HepG2 (cell line): ENCODE data around the gene ADARB2. TPM values are rescaled to one million over a fixed set of nuclear protein-coding genes. Genes with fewer than 3 reads are reported as not detected.

Experiments
- ATAC-seq: fragments of 200-7000 bp; cut with Tn5 transposase; 3 replicates; pipeline ENCODE4 v1.9.1; 2020; ENCODE audit warnings: mild to moderate bottlenecking, moderate library complexity
- BruUV-seq: library from RNA; stranded (reverse); fragments of 400-500 nt; replicated peaks from 2 replicates; lab custom pipeline; 2021; lab: Mats Ljungman, UMichigan
- CTCF ChIA-PET: fragments of 300-600 bp; formaldehyde crosslinking; extraction: SDS; loops from one replicate; lab custom pipeline; 2021; ENCODE audit warnings: low total read pairs, inconsistent platforms, low intra/inter-chr PET ratio; lab: Yijun Ruan, JAX
- POLR2A ChIA-PET: fragments of 350-600 bp; sonication (Branson Sonifier 250); formaldehyde crosslinking; loops from one replicate; lab custom pipeline; 2020; ENCODE audit warnings: antibody characterized with exemption, inconsistent platforms; lab: Yijun Ruan, JAX
- DNase-seq: peaks from one replicate; pipeline ENCODE4 v3.0.0-alpha.2; 2015; ENCODE audit warnings: low spot score
- FAIRE-seq: peaks from 3 replicates; lab custom pipeline; 2011; peaks lifted over from hg19 to GRCh38; lab: Jason Lieb, UNC
- H2AFZ ChIP-seq: one replicate; pipeline ENCODE4 v1.6.1; 2011; ENCODE audit warnings: low read length, inconsistent platforms
- H3K27ac ChIP-seq: fragments of 300-600 bp; 3 replicates; pipeline ENCODE4 v1.8.0; 2011; ENCODE audit warnings: mixed run types, mild to moderate bottlenecking, mixed read lengths, low read length, inconsistent platforms; ENCODE audit not compliant: insufficient read depth; ENCODE audit errors: extremely low read length
- H3K27me3 ChIP-seq, 2 experiments: fragments of 200-600 bp in 1 of 2; 2 replicates in 1 of 2; 3 replicates in 1 of 2; pipeline versions ENCODE4 v1.6.0 to v1.8.0; 2011; ENCODE audit warnings: low read length in 2 of 2, mild to moderate bottlenecking in 2 of 2, moderate library complexity in 2 of 2, inconsistent platforms in 1 of 2; ENCODE audit not compliant: insufficient read depth in 2 of 2, control insufficient read depth in 1 of 2
- H3K36me3 ChIP-seq, 2 experiments: fragments of 200-600 bp in 1 of 2; replicated peaks in 1 of 2; 2 replicates in 1 of 2; 3 replicates in 1 of 2; pipeline versions ENCODE4 v1.5.1 to v1.8.0; 2011; ENCODE audit warnings: low read length in 2 of 2, inconsistent platforms in 1 of 2; ENCODE audit not compliant: insufficient read depth in 2 of 2, control insufficient read depth in 1 of 2
- H3K4me1 ChIP-seq: 2 replicates; pipeline ENCODE4 v1.5.1; 2012; ENCODE audit warnings: low read length, inconsistent platforms; ENCODE audit not compliant: insufficient read depth
- H3K4me2 ChIP-seq: 2 replicates; pipeline ENCODE4 v1.6.0; 2011; ENCODE audit warnings: low read depth, low read length, inconsistent platforms
- H3K4me3 ChIP-seq, 3 experiments: fragments of 200-600 bp in 1 of 3; sonication (generic), shearing (Covaris generic) in 1 of 3; replicated peaks in 1 of 3; 2 replicates each; pipeline ENCODE4 v1.5.1; 2011 to 2016; ENCODE audit warnings: low read length in 3 of 3, inconsistent platforms in 2 of 3, low read depth in 2 of 3, mild to moderate bottlenecking in 2 of 3, control low read depth in 1 of 3, mixed read lengths in 1 of 3; ENCODE audit not compliant: insufficient read depth in 1 of 3
- H3K79me2 ChIP-seq: one replicate; pipeline ENCODE4 v1.6.1; 2011; ENCODE audit warnings: low read length, inconsistent platforms; ENCODE audit not compliant: insufficient read depth
- H3K9ac ChIP-seq: 2 replicates; pipeline ENCODE4 v1.6.0; 2011; ENCODE audit warnings: mild to moderate bottlenecking, low read depth, low read length, inconsistent platforms; ENCODE audit not compliant: insufficient read depth
- H3K9me3 ChIP-seq: 2 replicates; pipeline ENCODE4 v1.5.1; 2012; ENCODE audit warnings: mild to moderate bottlenecking, low read length
- H4K20me1 ChIP-seq: 2 replicates; pipeline ENCODE4 v1.6.0; 2011; ENCODE audit warnings: inconsistent platforms, mild to moderate bottlenecking, low read length, moderate library complexity; ENCODE audit not compliant: insufficient read depth
- FOXO1 ChIP-seq: sonication (generic); formaldehyde crosslinking; IDR thresholded peaks from 2 replicates; pipeline ENCODE4 v1.4.0; 2020; ENCODE audit warnings: missing genetic modification reagents
- PHF21A ChIP-seq: sonication (generic); formaldehyde crosslinking; IDR thresholded peaks from 2 replicates; pipeline ENCODE4 v1.5.0; 2020; ENCODE audit warnings: mild to moderate bottlenecking, missing genetic modification reagents
- RBAK ChIP-seq: sonication (generic); formaldehyde crosslinking; IDR thresholded peaks from 2 replicates; pipeline ENCODE4 v1.5.1; 2020; ENCODE audit warnings: mild to moderate bottlenecking, missing genetic modification reagents
- USF2 ChIP-seq, 2 experiments: sonication (generic) in 1 of 2; formaldehyde crosslinking in 1 of 2; IDR thresholded peaks; 2 replicates each; pipeline versions ENCODE4 v1.5.1 to v1.6.1; 2011 to 2020; ENCODE audit warnings: borderline replicate concordance in 1 of 2, low read depth in 1 of 2, low read length in 1 of 2, mild to moderate bottlenecking in 1 of 2, missing genetic modification reagents in 1 of 2, moderate library complexity in 1 of 2
- ZNF367 ChIP-seq: sonication (generic); formaldehyde crosslinking; IDR thresholded peaks from 2 replicates; pipeline ENCODE4 v1.4.0; 2020; ENCODE audit warnings: missing genetic modification reagents, borderline replicate concordance
- ZNF496 ChIP-seq: sonication (generic); formaldehyde crosslinking; IDR thresholded peaks from 2 replicates; pipeline ENCODE4 v1.8.1; 2023; ENCODE audit warnings: mild to moderate bottlenecking, moderate library complexity, missing genetic modification reagents; ENCODE audit not compliant: insufficient replicate concordance
- WGBS: methylation state at CpG from one replicate; pipeline ENCODE4 v1.1.6; 2017; ENCODE audit warnings: low lambda C conversion rate; 5-methylcytosine and 5-hydroxymethylcytosine counted together
- in situ Hi-C: cut with HindIII; loops from 2 replicates; pipeline ENCODE4 v1.10.0; 2017; ENCODE audit warnings: low pct_unique_long_range_greater_than_20kb; ENCODE audit not compliant: extremely low pct_ligation_motif_present
- intact Hi-C: fragments of 100-400 bp; cut with micrococcal nuclease; formaldehyde crosslinking; loops from one replicate; pipeline ENCODE4 v1.10.0; 2022; ENCODE audit not compliant: unreplicated experiment
- polyA plus RNA-seq, 8 experiments: library from polyadenylated mRNA; depleted of rRNA in 3 of 8; stranded (reverse) in 7 of 8; unstranded in 1 of 8; fragments of >200 nt; fragmentation: Illumina TruSeq in 4 of 8; extraction: Trizol in 4 of 8; gene quantifications; 2 replicates each; pipeline versions ENCODE4 v1.2.1 to v1.2.3, GENCODE V29; 2011 to 2016; ENCODE audit warnings: low read depth in 4 of 8, missing spikeins in 1 of 8, mixed read lengths in 1 of 8; ENCODE audit not compliant: insufficient read depth in 1 of 8
- total RNA-seq, 5 experiments: library from RNA; depleted of rRNA; stranded (reverse); fragments of >200 nt; fragmentation: Illumina TruSeq; extraction: Trizol; gene quantifications; 2 replicates each; pipeline ENCODE4 v1.2.3, GENCODE V29; 2016; ENCODE audit warnings: low read depth in 1 of 5
- TF ChIP-seq, protein P1 (sequence below): sonication (generic); formaldehyde crosslinking; conservative IDR thresholded peaks from 2 replicates; pipeline ENCODE4 v1.8.0; 2022; ENCODE audit warnings: low read depth, missing genetic modification reagents

Gene ADARB2
- total and polyA plus RNA-seq, 2 of the 13 experiments (the other 11 are each of a cell fraction or from before 2014, with no cell fraction given), result not detected

- POLR2A ChIA-PET, result no interaction called here
Observed at GRCh38 chr10:1544209-1544673, 193.1 kb downstream of the ADARB2 start.

DNA sequence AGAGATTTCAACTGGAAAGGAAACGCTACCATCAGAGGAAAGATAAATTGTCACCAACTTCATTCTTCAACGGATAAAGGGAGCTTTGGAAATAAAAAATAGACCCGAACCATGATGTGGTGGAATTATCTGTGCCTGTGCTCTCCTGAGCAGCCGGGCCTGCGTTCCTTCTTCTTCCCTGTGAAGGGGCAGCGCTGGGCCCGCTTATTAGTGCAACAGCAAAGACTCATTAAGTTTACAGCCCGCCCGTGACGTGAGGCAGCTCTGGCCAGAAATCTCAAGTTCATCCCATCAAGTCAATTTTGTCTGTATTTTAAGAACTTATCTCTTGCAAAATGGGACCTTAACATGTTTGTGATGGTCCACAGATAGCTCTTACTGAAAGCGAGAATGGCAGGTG is 193.7 kb downstream of the ADARB2 start:
- CTCF ChIA-PET, result no interaction called here
- WGBS, result 14% methylated on average over 8 of the region's 11 CpGs
- H3K36me3 ChIP-seq, result no peaks in the 10 kb centered on the region
- no peak overlapping the region for H3K9ac ChIP-seq
- no peak overlapping the region for H3K4me2 ChIP-seq
- H2AFZ ChIP-seq, result no peak overlapping the region
- ATAC-seq, result no peak
- no peak overlapping the region for H3K27ac ChIP-seq
- TF ChIP-seq ZNF496 (CRISPR knock-in tag) (no peak), RBAK (CRISPR knock-in tag) (no peak), USF2 (IDR thresholded peaks at IDR 0.05; ENCODE audit: low read depth, low read length) (no peak), USF2 (CRISPR knock-in tag; IDR thresholded peaks at IDR 0.05; ENCODE audit: borderline replicate concordance) (no peak)
- TF ChIP-seq, all 625 proteins: peak for 0
- POLR2A ChIA-PET, result no interaction called here
- H3K27me3 ChIP-seq, result peaks cover 0 to 57% of the 10 kb centered on the region in 2 experiments; a peak in 3 of 5 replicates
- BruUV-seq, result no TSS peak
- intact Hi-C loops (no loop called here), in situ Hi-C loops (no loop called here)
- no peak overlapping the region for H3K4me3 ChIP-seq
- FAIRE-seq (no peak), DNase-seq (no peak)
- no peaks in the 10 kb centered on the region for H3K9me3 ChIP-seq
- H4K20me1 ChIP-seq, result no peaks in the 10 kb centered on the region
- H3K79me2 ChIP-seq, result no peaks in the 10 kb centered on the region
- H3K4me1 ChIP-seq, result no peaks in the 10 kb centered on the region

More at GRCh38 chr10:1544209-1544673, 193.1 kb downstream of the ADARB2 start:
- CTCF ChIA-PET, result no interaction called here
- Histone ChIP-seq H3K9ac (no peak overlapping the region), H3K4me1 (no peaks in the 10 kb centered on the region), H3K27me3 (peaks cover 0 to 53% of the 10 kb centered on the region in 2 experiments; a peak in 3 of 5 replicates), H2AFZ (no peak overlapping the region), H3K4me3 (no peak overlapping the region), H3K36me3 (no peaks in the 10 kb centered on the region), H3K9me3 (no peaks in the 10 kb centered on the region), H4K20me1 (no peaks in the 10 kb centered on the region), H3K27ac (no peak overlapping the region), H3K79me2 (no peaks in the 10 kb centered on the region), H3K4me2 (no peak overlapping the region)
- in situ Hi-C loops, result no loop called here
- WGBS, result 22% methylated on average over 7 of the region's 13 CpGs
- intact Hi-C loops, result no loop called here
- DNase-seq (no peak), ATAC-seq (no peak), FAIRE-seq (no peak)
- no peak for TF ChIP-seq PHF21A (CRISPR knock-in tag)
- TF ChIP-seq, protein P1, sequence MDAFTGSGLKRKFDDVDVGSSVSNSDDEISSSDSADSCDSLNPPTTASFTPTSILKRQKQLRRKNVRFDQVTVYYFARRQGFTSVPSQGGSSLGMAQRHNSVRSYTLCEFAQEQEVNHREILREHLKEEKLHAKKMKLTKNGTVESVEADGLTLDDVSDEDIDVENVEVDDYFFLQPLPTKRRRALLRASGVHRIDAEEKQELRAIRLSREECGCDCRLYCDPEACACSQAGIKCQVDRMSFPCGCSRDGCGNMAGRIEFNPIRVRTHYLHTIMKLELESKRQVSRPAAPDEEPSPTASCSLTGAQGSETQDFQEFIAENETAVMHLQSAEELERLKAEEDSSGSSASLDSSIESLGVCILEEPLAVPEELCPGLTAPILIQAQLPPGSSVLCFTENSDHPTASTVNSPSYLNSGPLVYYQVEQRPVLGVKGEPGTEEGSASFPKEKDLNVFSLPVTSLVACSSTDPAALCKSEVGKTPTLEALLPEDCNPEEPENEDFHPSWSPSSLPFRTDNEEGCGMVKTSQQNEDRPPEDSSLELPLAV, result no peak
- no peak for TF ChIP-seq ZNF367 (CRISPR knock-in tag)
- TF ChIP-seq FOXO1, result no peak
- no TSS peak for BruUV-seq
